ENCODE results near the gene FOCAD.
"Not testable (repeated sequence)": the region's sequence is repeated elsewhere in the genome, so short reads cannot be mapped to it uniquely, and the experiment has no call there.

The FOCAD gene
- 28.3 reads per million, percentile 55 among the genes with 10 or more reads in this experiment for total RNA-seq

DNA sequence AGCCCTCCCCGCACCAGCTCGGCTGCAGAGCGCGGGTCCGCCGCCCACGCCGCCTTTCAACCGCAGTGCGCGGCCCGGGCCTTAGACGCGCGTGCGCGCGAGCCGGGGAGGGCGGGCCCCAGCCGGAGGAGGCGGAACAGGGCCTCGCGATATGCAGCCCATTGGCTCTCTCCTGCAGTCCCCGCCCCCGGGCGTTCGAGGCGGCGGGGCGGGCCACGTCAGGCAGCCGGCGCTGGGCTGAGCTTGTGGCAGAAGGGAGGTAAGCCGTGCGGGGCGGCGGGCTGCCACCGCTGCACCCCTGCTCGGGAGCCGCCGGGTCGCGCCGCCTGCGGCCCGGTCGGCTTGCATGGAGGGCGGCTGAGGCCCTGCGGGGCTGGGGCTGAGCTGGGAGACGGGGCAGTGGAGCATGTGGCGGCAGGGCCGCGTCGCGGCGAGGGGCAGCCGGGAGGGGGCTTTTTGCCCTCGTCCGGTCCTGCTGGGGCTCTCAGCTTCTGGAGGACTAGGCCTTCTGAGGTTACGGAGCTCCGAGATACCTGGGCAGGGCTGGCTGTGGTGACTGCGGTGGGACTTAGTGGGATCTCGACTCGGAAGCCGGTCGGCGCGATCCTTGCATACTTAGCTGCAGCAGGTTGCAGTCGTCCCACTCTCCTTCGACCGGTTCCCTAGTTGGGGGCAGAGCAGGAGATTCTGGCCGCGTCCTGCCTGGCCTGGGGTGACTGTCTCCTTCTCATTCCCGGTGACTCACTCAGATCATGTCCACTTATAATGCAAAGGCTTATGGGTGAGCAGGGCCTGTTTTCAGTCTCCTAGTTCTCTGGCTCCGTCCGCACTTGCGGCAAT lies at the start of gene FOCAD:
FOCAD (plus strand) TSS at position 225 of the 840 bp plus-strand sequence. CDS start 31,095 bp downstream, outside the sequence.
- peak; percentile 93 for DNase-seq

DNA sequence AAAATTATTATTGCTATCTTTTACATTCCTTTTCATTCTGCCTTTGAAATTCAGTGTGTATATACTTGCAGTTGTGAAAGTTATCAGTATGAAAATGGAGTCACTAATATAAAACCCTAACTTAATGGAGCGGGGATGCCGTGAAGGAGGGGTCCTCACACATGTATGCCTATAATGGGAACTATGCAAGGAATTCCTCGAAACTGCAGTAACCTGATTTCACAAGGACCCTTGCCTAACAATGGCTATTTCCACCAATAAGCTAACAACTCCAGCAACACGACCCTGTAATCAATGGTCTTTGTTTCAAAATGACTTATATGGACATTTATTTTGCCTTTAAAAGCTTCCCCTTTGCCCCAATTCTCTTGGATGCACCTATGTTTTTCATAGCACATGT lies 49.2 kb upstream of the FOCAD start:
- DNase-seq: no peak

- no peak for DNase-seq
Observed at GRCh38 chr9:20636888-20637440, 47.1 kb upstream of the FOCAD start.

- peak; percentile 67 for DNase-seq
Observed at GRCh38 chr9:20640331-20641187, 43.5 kb upstream of the FOCAD start.

- no peak for DNase-seq
Observed at GRCh38 chr9:20642045-20642444, 42.0 kb upstream of the FOCAD start.

- DNase-seq: no peak
Observed at GRCh38 chr9:20643660-20644059, 40.4 kb upstream of the FOCAD start.

DNA sequence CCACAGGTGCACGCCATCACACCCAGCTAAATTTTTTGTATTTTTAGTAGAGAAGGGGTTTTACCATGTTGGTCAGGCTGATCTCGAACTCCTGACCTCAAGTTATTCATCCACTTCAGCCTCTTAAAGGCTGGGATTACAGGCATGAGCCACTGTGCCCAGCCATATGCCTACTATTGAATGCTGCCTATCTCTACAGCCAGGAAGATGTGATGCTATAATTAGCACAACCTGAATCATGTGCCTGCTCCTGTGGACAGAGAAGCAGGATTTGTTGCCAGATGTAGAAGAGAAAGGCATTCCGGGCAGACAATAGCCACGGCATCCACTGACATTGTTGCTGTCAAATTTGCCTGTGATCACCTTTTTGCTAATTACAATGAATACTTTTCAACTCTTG lies 37.4 kb upstream of the FOCAD start:
- DNase-seq: no peak

DNA sequence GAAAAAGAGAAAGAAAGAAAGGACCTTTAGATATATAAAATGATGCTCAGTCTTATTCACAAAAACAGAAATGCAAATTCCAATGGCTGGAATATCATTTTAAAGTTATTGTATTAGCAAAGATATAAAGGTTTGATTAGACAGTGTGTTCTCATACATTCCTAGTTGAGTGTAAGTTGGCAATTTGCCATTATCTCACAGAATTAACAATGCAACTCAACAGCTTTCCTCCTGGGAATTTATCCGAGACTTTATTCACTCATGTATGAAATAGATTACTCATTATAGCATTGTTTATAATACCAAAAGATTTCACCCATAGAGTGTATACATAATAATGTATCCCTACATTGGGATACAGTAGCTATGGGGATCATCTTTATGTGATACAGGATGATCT lies 34.7 kb upstream of the FOCAD start:
- no peak for DNase-seq

DNA sequence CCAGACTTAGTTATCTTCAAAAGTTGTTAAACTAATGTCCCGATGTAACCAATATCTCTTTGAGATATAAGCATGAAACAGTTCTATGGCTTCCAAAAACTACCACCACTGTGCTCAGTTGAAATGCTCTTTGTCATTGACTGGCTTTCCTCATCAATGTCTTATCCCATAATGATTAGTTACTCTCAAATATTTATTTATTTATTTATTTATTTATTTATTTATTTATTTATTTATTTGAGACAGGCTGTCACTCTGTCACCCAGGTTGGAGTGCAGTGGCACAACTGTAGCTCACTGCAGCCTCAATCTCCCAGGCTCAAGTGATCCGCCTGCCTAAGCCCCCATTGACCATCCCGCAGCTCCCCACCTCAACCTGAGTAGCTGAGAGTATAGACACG lies 33.7 kb upstream of the FOCAD start:
- DNase-seq: no peak

GRCh38 chr9:20650750-20651299 lies 33.2 kb upstream of the FOCAD start:
- DNase-seq: no peak

- DNase-seq: no peak
Observed at GRCh38 chr9:20651939-20652338, 32.1 kb upstream of the FOCAD start.

DNA sequence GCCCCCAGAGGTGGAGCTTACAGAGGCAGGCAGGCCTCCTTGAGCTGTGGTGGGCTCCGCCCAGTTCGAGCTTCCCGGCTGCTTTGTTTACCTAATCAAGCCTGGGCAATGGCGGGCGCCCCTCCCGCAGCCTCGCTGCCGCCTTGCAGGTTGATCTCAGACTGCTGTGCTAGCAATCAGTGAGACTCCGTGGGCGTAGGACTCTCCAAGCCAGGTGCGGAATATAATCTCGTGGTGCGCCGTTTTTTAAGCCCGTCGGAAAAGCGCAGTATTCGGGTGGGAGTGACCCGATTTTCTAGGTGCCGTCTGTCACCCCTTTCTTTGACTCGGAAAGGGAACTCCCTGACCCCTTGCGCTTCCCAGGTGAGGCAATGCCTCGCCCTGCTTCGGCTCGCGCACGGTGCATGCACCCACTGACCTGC lies 25.8 kb upstream of the FOCAD start:
- peak; percentile 41 for DNase-seq

GRCh38 chr9:20658677-20659473 lies 25.2 kb upstream of the FOCAD start:
- DNase-seq: no peak

GRCh38 chr9:20659474-20659967 lies 24.5 kb upstream of the FOCAD start:
- DNase-seq: no peak

DNA sequence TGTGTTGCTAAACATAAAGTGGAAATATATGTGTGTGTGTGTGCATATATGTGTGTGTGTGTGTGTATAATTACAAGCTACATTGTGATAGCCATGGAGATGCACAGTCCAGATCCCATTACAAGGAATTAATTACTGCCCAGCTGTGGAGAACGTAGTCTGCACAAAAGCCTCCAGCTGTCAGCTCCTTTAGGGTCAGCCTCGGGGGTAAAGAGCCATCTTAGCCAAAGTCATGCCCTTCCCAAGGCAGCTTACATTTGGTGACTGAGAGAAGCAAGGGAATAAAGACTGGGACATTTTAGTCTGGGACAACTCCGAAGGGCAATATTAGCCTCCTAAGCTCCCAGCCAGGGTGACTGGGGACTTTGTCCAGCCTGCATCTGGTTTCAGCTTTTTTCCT lies 21.9 kb upstream of the FOCAD start:
- DNase-seq: no peak

GRCh38 chr9:20663133-20663532 lies 20.9 kb upstream of the FOCAD start:
- DNase-seq: no peak

DNA sequence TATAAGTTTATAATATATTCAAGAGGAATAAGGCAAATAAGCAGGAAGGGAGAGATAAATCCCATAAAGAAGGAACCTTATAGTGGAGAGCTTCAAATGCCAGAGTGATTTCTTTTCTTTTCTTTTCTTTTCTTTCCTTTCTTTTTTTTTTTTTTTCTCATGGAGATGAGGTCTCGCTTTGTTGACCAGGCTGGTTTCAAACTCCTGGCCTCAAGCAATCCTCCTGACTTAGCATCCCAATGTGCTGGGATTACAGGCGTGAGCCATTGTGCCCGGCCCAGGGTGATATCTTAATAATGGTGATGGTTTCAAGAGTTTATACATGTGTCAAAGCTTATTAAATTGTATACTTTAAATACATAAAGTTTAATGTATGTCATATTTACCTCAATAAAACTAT lies 19.6 kb upstream of the FOCAD start:
- no peak for DNase-seq

DNA sequence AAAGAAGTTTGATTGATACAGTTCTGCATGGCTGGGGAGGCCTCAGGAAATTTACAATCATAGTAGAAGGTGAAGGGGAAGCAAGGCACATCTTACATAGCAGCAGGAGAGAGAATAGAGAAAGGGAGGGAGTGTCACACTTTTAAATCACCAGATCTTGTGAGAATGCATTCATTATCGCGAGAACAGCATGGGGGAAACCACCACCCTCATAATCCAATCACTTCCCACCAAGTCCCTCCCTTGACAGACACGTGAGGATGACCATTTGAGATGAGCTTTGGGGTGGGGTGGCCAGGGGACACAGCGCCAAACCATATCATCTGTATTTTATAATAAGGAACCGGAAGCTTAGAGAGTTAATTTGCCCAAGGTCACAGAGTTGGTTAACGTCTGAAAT lies 13.7 kb upstream of the FOCAD start:
- no peak for DNase-seq

GRCh38 chr9:20671635-20672034 lies 12.4 kb upstream of the FOCAD start:
- no peak for DNase-seq

- DNase-seq: not testable (repeated sequence)
Observed at GRCh38 chr9:20673537-20673936, 10.5 kb upstream of the FOCAD start.

GRCh38 chr9:20681467-20681866 lies 2.6 kb upstream of the FOCAD start:
- DNase-seq: no peak
